Measurements from ENCODE around the gene TMEM273. TPM values are rescaled to one million over a fixed set of nuclear protein-coding genes. Genes with fewer than 3 reads are reported as not detected.
"Not testable (repeated sequence)": the region's sequence is repeated elsewhere in the genome, so short reads cannot be mapped to it uniquely, and the experiment has no call there.

TMEM273 gene
- total RNA-seq, 4 donors from 2014 or later, result 2.7 to 16.2 (median 10.2) TPM

DNA sequence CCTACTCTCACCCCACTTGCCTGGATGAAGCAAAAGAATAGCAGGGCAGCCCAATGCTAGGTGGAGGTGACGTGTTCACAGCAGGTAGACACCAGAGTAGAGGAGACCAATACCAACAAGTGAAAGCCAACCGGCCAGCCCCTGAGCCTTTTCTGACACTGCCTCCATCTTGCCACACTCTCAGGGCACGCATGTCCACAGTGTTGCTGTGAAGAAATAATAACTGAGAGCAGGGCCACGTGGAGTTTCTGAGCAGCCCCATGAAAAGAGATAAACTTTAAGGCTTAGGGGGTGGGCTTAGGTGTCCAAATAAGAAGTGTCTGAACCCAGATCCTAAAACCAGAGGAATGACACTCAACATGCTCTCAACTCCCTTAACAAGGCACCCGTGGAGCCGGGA is 9.0 kb upstream of the TMEM273 start:
- Histone ChIP-seq H3K9me3 (no peaks in the 10 kb centered on the region), H3K4me3 (no peak overlapping the region), H3K4me1 (no peaks in the 10 kb centered on the region), H3K27me3 (no peaks in the 10 kb centered on the region), H3K27ac (no peak overlapping the region), H3K36me3 (no peaks in the 10 kb centered on the region)
- no peak for TF ChIP-seq POLR2A (IDR thresholded peaks at IDR 0.05)
- TF ChIP-seq, protein P1, sequence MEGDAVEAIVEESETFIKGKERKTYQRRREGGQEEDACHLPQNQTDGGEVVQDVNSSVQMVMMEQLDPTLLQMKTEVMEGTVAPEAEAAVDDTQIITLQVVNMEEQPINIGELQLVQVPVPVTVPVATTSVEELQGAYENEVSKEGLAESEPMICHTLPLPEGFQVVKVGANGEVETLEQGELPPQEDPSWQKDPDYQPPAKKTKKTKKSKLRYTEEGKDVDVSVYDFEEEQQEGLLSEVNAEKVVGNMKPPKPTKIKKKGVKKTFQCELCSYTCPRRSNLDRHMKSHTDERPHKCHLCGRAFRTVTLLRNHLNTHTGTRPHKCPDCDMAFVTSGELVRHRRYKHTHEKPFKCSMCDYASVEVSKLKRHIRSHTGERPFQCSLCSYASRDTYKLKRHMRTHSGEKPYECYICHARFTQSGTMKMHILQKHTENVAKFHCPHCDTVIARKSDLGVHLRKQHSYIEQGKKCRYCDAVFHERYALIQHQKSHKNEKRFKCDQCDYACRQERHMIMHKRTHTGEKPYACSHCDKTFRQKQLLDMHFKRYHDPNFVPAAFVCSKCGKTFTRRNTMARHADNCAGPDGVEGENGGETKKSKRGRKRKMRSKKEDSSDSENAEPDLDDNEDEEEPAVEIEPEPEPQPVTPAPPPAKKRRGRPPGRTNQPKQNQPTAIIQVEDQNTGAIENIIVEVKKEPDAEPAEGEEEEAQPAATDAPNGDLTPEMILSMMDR (IDR thresholded peaks at IDR 0.05), result no peak
- no peak for DNase-seq

DNA sequence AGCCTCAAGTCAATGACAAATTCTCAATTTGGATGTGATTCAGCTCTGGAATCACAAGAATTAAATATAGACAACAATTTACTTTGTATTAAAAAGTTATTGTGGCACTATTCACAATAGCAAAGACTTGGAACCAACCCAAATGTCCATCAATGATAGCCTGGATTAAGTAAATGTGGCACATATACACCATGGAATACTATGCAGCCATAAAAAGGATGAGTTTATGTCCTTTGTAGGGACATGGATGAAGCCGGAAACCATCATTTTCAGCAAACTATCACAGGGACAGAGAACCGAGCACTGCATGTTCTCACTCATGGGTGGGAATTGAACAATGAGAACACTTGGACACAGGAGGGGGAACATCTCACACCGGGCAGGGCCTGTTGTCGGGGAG is 7.7 kb upstream of the TMEM273 start:
- DNase-seq, H3K27ac ChIP-seq, H3K27me3 ChIP-seq, H3K4me1 ChIP-seq, H3K36me3 ChIP-seq, H3K9me3 ChIP-seq, H3K4me3 ChIP-seq: not testable (repeated sequence)

DNA sequence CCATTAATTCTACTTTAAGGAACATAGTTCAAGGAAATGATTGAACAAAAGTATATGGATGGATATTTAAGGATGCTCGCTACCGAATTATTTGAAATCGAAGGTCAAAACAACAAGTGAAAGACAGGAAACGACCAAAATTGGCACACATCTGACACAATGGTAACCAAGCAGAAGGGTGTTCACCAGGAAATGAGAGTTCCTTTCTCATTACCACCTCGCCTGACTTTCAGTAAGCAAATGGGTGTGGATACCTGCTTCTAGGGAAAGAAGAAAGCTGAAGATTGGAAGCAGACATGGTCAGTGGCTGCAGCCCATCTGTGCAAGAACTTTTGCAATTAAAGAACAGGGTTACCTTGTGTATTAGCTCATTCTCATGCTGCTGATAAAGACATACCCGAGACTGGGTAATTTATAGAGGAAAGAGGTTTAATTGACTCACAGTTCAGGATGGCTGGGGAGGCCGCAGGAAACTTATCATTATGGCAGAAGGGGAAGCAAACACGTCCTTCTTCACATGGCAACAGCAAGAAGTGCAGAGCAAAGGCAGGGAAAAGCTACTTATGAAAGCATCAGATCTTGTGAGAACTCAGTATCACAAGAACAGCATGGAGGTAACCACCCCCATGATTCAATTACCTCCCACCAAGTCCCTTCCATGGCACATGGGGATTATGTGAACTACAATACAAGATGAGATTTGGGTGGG is 6.2 kb upstream of the TMEM273 start:
- H3K4me3 ChIP-seq, result no peak overlapping the region
- H3K9me3 ChIP-seq, result no peaks in the 10 kb centered on the region
- TF ChIP-seq POLR2A (IDR thresholded peaks at IDR 0.05), result no peak
- TF ChIP-seq, protein P1 (IDR thresholded peaks at IDR 0.05), result no peak
- H3K27me3 ChIP-seq, result no peaks in the 10 kb centered on the region
- peak overlapping the region in 2 of 4 donors; percentile 9 to 20 for H3K27ac ChIP-seq
- H3K36me3 ChIP-seq, result no peaks in the 10 kb centered on the region
- H3K4me1 ChIP-seq, result peaks cover 0 to 7% (median 3%) of the 10 kb centered on the region in 4 donors
- peak in 1 of 3 donors; percentile 24 for DNase-seq

DNA sequence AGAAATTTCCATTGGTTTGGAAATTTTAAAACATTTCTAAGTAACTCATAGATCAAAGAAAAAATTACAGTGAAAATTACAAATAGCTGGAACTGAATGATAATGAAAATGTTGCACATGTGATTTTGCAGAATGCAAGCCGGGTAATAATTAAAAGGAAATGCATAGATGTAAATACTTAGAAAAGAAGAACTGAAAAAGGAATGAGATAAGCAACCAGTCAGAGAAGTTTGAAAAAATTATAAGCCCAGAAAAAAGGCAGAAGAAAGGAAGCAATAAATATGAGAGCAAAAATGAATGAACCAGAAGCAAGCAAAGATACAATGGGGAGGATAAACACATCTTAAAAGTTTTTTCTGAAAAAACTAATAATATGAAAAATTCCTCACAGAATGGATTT is 3.2 kb upstream of the TMEM273 start:
- DNase-seq, result no peak
- Histone ChIP-seq H3K27ac (peak overlapping the region in 1 of 4 donors; percentile 83), H3K27me3 (no peaks in the 10 kb centered on the region), H3K4me1 (peaks cover 0 to 16% (median 5%) of the 10 kb centered on the region in 4 donors), H3K9me3 (no peaks in the 10 kb centered on the region), H3K36me3 (no peaks in the 10 kb centered on the region), H3K4me3 (no peak overlapping the region)
- TF ChIP-seq, protein P1 (IDR thresholded peaks at IDR 0.05), result no peak
- no peak for TF ChIP-seq POLR2A (IDR thresholded peaks at IDR 0.05)

DNA sequence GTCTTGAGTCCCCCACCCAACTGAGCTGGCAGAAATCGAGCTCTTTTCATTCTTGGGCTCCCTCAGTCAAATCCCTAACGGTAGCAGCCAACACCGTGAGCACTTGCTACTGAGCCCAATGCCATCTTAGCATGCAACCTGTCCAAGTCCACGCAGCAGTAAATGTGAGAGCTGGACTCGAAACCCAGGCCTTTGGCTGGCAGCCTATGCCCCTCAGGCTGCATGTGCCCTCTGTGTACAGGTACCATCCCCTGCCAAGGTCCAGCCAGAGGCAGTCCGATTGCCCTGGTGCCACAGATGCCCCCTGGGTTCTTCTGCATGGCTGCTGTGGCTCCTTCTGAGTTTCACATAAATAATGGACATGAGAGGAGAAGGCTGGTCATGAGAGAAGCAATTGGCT is 1.2 kb upstream of the TMEM273 start:
- H3K27ac ChIP-seq, result peak overlapping the region; percentile 74 to 83 (median 76)
- TF ChIP-seq, protein P1 (IDR thresholded peaks at IDR 0.05), result no peak
- TF ChIP-seq POLR2A (IDR thresholded peaks at IDR 0.05), result no peak

DNA sequence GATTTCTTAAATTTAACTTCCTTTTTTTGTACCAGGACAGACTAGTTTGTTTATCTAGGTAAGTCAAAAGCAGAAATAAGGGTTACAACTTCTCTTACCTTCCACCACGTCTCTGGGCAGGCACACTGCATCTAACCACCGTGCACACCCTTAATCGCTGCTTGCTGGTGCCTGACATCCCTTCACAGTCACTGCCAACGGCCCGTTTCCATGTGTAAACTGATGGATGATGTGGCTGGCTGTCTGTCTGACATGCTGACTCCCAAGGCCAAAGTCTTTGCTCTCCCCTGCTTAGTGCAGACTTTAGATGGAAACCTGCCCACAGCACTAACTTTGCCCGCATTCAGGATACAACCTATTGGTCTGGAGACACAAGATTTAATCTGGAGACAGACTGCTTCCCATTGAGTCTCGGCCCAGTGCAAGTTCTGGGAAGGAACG is 1.1 kb downstream of the TMEM273 start:
- Histone ChIP-seq H3K27me3 (no peaks in the 10 kb centered on the region), H3K4me1 (peaks cover 0 to 16% (median 5%) of the 10 kb centered on the region in 4 donors), H3K27ac (peak overlapping the region; percentile 25 to 83 (median 74)), H3K36me3 (no peaks in the 10 kb centered on the region), H3K4me3 (peak overlapping the region in 3 of 4 donors; percentile 11 to 42 (median 20)), H3K9me3 (no peaks in the 10 kb centered on the region)
- TF ChIP-seq POLR2A (IDR thresholded peaks at IDR 0.05), result no peak
- TF ChIP-seq, protein P1 (IDR thresholded peaks at IDR 0.05), result no peak
- DNase-seq, result peak in 2 of 3 donors; percentile 59 to 61

More for the DNA sequence above, 1.2 kb upstream of the TMEM273 start:
- no peaks in the 10 kb centered on the region for H3K36me3 ChIP-seq
- H3K4me3 ChIP-seq, result no peak overlapping the region
- H3K9me3 ChIP-seq, result no peaks in the 10 kb centered on the region
- H3K27me3 ChIP-seq, result no peaks in the 10 kb centered on the region
- no peak for DNase-seq
- peaks cover 0 to 16% (median 5%) of the 10 kb centered on the region in 4 donors for H3K4me1 ChIP-seq
